Measurements from ENCODE around the gene CCDC28B. TPM values are rescaled to one million over a fixed set of nuclear protein-coding genes. Genes with fewer than 3 reads are reported as not detected.

The CCDC28B gene
- polyA plus RNA-seq, 6 donors from 2014 or later: 9.1 to 14.5 (median 12.3) TPM

- ATAC-seq (ENCODE audit: low read depth in 2 of 2) (no peak), DNase-seq (no peak)
- no peaks in the 10 kb centered on the region for H3K27me3 Mint-ChIP-seq
- peak overlapping the region in 5 of 6 donors; percentile 33 to 92 (median 55) for H3K27ac Mint-ChIP-seq
- peak overlapping the region in 6 of 8 donors; percentile 1 to 87 (median 58) for H3K4me3 Mint-ChIP-seq
- peaks cover 5 to 11% of the 10 kb centered on the region in 2 donors for H3K36me3 Mint-ChIP-seq
- peaks cover 25 to 41% (median 35%) of the 10 kb centered on the region in 3 donors for H3K4me1 Mint-ChIP-seq
- no peaks in the 10 kb centered on the region for H3K9me3 Mint-ChIP-seq
These were observed 2.0 kb upstream of the CCDC28B start for GRCh38 chr1:32198237-32199042.

GRCh38 chr1:32199043-32199716, 1.2 kb upstream of the CCDC28B start:
- Mint-ChIP-seq H3K9me3 (no peaks in the 10 kb centered on the region), H3K27me3 (no peaks in the 10 kb centered on the region), H3K4me3 (peak overlapping the region in 5 of 8 donors; percentile 47 to 96 (median 87)), H3K36me3 (peaks cover 2 to 3% of the 10 kb centered on the region in 2 donors), H3K27ac (peak overlapping the region in 2 of 6 donors; percentile 70 to 94), H3K4me1 (peaks cover 31 to 42% (median 41%) of the 10 kb centered on the region in 3 donors)
- DNase-seq: no peak
- no peak for ATAC-seq (ENCODE audit: low read depth in 2 of 2)

- H3K4me3 Mint-ChIP-seq: peak overlapping the region in 7 of 8 donors; percentile 83 to 97 (median 90)
- peak overlapping the region; percentile 88 to 98 (median 97) for H3K27ac Mint-ChIP-seq
- no peak for DNase-seq
- ATAC-seq (ENCODE audit: low read depth in 2 of 2): no peak
- no peaks in the 10 kb centered on the region for H3K27me3 Mint-ChIP-seq
- H3K9me3 Mint-ChIP-seq: no peaks in the 10 kb centered on the region
- H3K36me3 Mint-ChIP-seq: no peaks in the 10 kb centered on the region
- peaks cover 31 to 45% (median 45%) of the 10 kb centered on the region in 3 donors for H3K4me1 Mint-ChIP-seq
These were observed 700 bp upstream of the CCDC28B start for GRCh38 chr1:32199717-32200072.

GRCh38 chr1:32201011-32201855, 838 bp downstream of the CCDC28B start:
- ATAC-seq (ENCODE audit: low read depth in 2 of 2) (peak; percentile 73 to 76), DNase-seq (peak; percentile 72)
- Mint-ChIP-seq H3K36me3 (no peaks in the 10 kb centered on the region), H3K4me3 (peak overlapping the region; percentile 83 to 97 (median 90)), H3K27me3 (no peaks in the 10 kb centered on the region), H3K4me1 (peaks cover 36 to 57% (median 54%) of the 10 kb centered on the region in 3 donors), H3K9me3 (no peaks in the 10 kb centered on the region), H3K27ac (peak overlapping the region; percentile 88 to 98 (median 96))

- Mint-ChIP-seq H3K4me3 (peak overlapping the region in 7 of 8 donors; percentile 87 to 93 (median 90)), H3K27ac (peak overlapping the region in 4 of 6 donors; percentile 68 to 97 (median 94)), H3K9me3 (no peaks in the 10 kb centered on the region), H3K27me3 (no peaks in the 10 kb centered on the region), H3K36me3 (no peaks in the 10 kb centered on the region), H3K4me1 (peaks cover 48 to 83% (median 79%) of the 10 kb centered on the region in 3 donors)
- no peak for ATAC-seq (ENCODE audit: low read depth in 2 of 2)
- DNase-seq: no peak
These were observed 4.6 kb downstream of the CCDC28B start for GRCh38 chr1:32204943-32205361.

GRCh38 chr1:32205401-32206370, 5.3 kb downstream of the CCDC28B start, which contains the start of gene IQCC:
Gene IQCC, plus strand, starts transcription at chr1:32205671. Its CDS starts 11 bp downstream, at chr1:32205682.
- DNase-seq (peak; percentile 84), ATAC-seq (ENCODE audit: low read depth in 2 of 2) (peak; percentile 62 to 66)
- H3K36me3 Mint-ChIP-seq: no peaks in the 10 kb centered on the region
- H3K9me3 Mint-ChIP-seq: no peaks in the 10 kb centered on the region
- peak within 1 kb of the TSS; percentile 83 to 97 (median 92) for H3K27ac Mint-ChIP-seq
- H3K4me1 Mint-ChIP-seq: peaks cover 43 to 77% (median 71%) of the 10 kb centered on the region in 3 donors
- peak within 1 kb of the TSS; percentile 87 to 93 (median 90) for H3K4me3 Mint-ChIP-seq
- no peaks in the 10 kb centered on the region for H3K27me3 Mint-ChIP-seq

- H3K27me3 Mint-ChIP-seq: no peaks in the 10 kb centered on the region
- H3K9me3 Mint-ChIP-seq: no peaks in the 10 kb centered on the region
- DNase-seq (peak; percentile 39), ATAC-seq (ENCODE audit: low read depth in 2 of 2) (peak; percentile 52 to 54)
- peak overlapping the region in 7 of 8 donors; percentile 9 to 72 (median 20) for H3K4me3 Mint-ChIP-seq
- H3K27ac Mint-ChIP-seq: peak overlapping the region; percentile 42 to 97 (median 72)
- no peaks in the 10 kb centered on the region for H3K36me3 Mint-ChIP-seq
- H3K4me1 Mint-ChIP-seq: peaks cover 28 to 61% (median 55%) of the 10 kb centered on the region in 3 donors
These were observed 8.1 kb downstream of the CCDC28B start for GRCh38 chr1:32208469-32208868.

- Mint-ChIP-seq H3K4me3 (peak within 1 kb of the TSS; percentile 12 to 72 (median 36)), H3K27me3 (no peaks in the 10 kb centered on the region), H3K9me3 (no peaks in the 10 kb centered on the region), H3K36me3 (no peaks in the 10 kb centered on the region), H3K4me1 (peaks cover 26 to 59% (median 52%) of the 10 kb centered on the region in 3 donors), H3K27ac (peak within 1 kb of the TSS; percentile 42 to 97 (median 72))
- DNase-seq (no peak), ATAC-seq (ENCODE audit: low read depth in 2 of 2) (peak in 1 of 2 donors; percentile 4)
These were observed 8.5 kb downstream of the CCDC28B start, which contains the start of gene DCDC2B for GRCh38 chr1:32208891-32209328. Gene DCDC2B, plus strand, starts transcription at chr1:32209089. Its CDS starts 5 bp downstream, at chr1:32209094.

GRCh38 chr1:32215629-32216480, 15.5 kb downstream of the CCDC28B start:
- Mint-ChIP-seq H3K27ac (peak overlapping the region in 1 of 6 donors; percentile 19), H3K4me1 (peaks cover 9 to 19% (median 14%) of the 10 kb centered on the region in 3 donors), H3K4me3 (no peak overlapping the region)

GRCh38 chr1:32216566-32216965, 16.2 kb downstream of the CCDC28B start:
- Mint-ChIP-seq H3K27ac (no peak overlapping the region), H3K4me1 (peaks cover 15 to 26% (median 21%) of the 10 kb centered on the region in 3 donors), H3K27me3 (no peaks in the 10 kb centered on the region), H3K36me3 (no peaks in the 10 kb centered on the region), H3K4me3 (peak overlapping the region in 1 of 8 donors; percentile 21), H3K9me3 (no peaks in the 10 kb centered on the region)
- DNase-seq: no peak
- ATAC-seq (ENCODE audit: low read depth in 2 of 2): no peak

More at GRCh38 chr1:32215629-32216480, 15.5 kb downstream of the CCDC28B start:
- ATAC-seq (ENCODE audit: low read depth in 2 of 2): peak; percentile 76 to 90
- no peaks in the 10 kb centered on the region for H3K36me3 Mint-ChIP-seq
- H3K27me3 Mint-ChIP-seq: no peaks in the 10 kb centered on the region
- H3K9me3 Mint-ChIP-seq: no peaks in the 10 kb centered on the region
- peak; percentile 38 for DNase-seq

GRCh38 chr1:32219022-32219421, 18.6 kb downstream of the CCDC28B start:
- Mint-ChIP-seq H3K4me1 (peaks cover 27 to 45% (median 45%) of the 10 kb centered on the region in 3 donors), H3K27me3 (no peaks in the 10 kb centered on the region), H3K36me3 (no peaks in the 10 kb centered on the region), H3K4me3 (peak overlapping the region in 1 of 8 donors; percentile 99), H3K27ac (peak overlapping the region in 3 of 6 donors; percentile 30 to 82 (median 49)), H3K9me3 (no peaks in the 10 kb centered on the region)
- ATAC-seq (ENCODE audit: low read depth in 2 of 2) (no peak), DNase-seq (no peak)
